GM19328 (cell line): ENCODE results near the gene CDYL2.
"Not testable (repeated sequence)": the region's sequence is repeated elsewhere in the genome, so short reads cannot be mapped to it uniquely, and the experiment has no call there.

Source experiments
- ATAC-seq: cut with Tn5 transposase; IDR thresholded peaks from one replicate; pipeline ENCODE4 v1.9.1; 2021; ENCODE audit warnings: mild to moderate bottlenecking, moderate library complexity; ENCODE audit not compliant: unreplicated experiment

The CDYL2 gene

DNA sequence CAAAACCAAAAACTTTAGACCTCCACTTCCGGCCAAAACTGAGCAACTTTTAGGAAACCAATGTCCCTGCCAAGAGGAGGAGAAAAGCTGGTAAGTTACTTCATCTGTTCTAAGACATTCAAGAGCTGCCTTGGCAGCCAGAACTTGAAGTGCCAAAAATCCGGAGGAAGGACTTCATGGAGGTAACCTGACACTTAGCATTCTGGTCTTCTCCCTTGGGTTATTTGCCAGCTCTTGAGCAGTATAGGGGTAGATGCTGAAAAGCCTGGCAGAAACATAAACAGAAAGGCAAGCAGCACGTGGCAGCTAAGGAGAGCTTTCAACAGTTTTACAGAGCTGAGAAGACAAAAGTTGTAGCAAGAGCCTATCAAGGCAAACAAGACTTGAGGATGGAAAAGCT, 53.2 kb downstream of the CDYL2 start:
- ATAC-seq: no peak

DNA sequence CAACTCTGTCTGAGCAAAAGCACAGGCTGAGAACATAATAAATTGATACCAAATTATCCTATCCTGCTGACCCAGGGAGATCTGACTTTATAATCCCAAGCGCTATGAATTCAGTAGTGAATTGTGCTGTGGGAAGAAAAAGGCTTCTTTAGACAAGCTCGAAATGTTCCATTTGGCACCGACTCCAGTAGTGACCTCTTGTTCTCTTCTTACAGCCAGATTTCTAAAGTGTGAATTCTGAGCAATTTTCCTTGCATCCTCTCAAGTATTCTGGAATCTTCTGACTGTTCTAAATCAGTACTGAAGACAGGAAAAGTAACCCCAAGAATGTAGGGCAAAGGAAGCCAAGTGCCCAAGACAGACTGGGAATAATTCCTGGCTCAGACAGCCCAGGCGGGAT, 58.2 kb downstream of the CDYL2 start:
- no peak for ATAC-seq

DNA sequence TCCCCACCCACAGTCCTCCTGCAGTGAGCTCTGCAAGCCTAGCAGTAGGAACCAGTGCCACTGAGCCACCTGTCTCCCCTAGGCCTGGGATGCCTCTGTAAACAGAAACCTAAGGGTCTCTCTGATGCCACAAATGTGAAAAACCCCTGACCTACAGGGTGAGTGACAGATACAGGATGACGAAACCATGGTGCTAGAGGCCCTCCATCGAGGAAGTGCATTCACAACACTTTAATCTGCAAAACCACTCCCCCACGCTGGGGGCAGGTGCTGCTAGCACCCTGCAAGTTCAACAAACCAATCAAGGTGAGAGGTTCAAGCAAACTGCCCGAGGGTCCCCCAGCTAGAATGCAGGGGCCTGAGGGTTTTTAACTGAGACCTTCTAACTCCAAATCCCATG, 59.5 kb downstream of the CDYL2 start:
- no peak for ATAC-seq

DNA sequence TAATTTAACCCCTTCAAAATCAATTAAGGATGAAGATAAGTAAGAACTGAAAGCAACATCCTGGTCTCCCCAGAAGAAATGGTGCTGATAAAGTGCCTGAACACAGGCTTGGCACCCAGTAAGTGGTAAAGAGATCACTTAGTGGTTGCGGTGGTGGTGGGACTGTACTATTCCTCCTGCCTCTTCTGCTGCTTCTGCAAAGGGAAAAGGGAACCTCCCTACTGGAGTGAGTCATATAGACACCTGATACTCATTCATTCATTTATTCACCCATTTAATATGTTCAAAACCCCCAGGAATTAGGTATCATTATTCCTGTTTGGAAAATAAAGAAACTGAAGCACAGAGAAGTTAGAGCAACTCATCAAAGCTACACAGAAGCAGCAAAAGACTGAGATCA, 60.6 kb downstream of the CDYL2 start:
- ATAC-seq: no peak

DNA sequence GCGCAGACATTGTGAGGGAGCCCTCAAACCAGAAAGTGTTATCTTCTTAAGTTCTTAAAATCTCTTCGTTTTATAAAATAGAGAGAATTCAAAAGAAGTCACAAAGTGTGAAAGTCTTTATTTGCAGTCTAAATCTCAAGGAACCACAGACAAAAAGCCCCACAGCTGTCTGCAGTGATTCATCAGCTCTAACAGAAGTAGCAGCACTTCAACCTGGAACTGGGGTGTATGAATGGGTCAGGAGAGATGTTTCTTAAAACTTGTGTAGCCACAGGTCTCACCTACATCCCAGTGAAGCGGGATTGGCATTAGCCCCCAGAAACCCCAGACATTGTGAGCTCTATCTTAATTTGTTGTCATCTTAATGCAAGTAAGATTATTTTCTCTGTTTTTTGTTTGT, 61.1 kb downstream of the CDYL2 start:
- no peak for ATAC-seq

DNA sequence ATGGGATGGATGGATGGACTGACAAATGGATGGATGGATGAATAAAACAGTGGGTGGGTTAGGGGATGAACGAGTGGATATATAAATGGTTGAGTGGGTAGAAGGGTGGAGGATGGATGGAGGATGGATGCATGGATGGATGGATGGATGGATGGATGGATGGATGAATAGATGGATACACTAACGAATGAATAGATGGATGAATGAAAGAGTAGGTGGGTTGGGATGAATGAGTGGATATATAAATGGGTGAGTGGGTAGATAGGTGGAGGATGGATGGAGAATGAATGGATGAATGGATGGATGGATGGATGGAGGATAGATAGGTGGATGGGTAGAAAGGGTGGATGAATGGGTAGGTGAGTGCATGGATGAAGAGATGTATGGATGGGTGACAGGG, 62.1 kb downstream of the CDYL2 start:
- no peak for ATAC-seq

DNA sequence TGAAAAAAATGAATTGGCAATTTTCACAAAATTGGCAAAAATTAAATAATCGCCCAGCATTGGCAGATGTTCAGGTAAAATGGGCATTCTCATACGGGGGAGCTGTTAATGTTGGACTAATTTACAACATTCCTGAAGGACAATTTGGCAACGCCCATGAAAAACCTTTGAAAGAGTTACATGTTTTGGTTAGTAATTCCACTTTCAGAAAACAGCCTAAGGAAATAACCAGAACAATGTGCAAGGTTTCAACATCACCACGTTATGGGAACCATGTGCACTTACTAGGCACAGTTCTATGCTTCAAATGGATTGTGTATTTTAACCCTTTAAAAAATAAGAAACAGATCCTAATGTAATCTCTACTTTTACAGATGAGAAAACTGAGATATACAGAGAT, 62.7 kb downstream of the CDYL2 start:
- ATAC-seq: no peak

DNA sequence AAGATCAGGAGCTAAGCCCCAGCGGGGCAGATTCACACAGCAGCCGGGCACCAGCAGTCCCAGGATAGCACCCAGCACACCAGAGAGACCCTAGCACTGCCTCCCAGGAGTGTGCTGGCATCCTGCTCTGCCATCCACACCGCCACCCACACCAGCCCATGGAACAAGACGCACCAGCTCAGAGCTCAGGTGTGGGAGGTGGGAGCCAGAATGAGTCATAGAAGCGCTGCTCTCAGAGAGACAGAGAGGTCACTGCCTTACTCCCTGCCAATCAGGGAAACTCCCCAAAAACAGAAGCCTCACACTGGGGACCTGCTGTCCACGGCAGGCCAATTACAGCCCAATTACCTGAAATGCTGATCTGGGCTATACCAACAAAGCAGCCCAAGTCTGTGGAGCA, 64.9 kb downstream of the CDYL2 start:
- ATAC-seq: no peak

DNA sequence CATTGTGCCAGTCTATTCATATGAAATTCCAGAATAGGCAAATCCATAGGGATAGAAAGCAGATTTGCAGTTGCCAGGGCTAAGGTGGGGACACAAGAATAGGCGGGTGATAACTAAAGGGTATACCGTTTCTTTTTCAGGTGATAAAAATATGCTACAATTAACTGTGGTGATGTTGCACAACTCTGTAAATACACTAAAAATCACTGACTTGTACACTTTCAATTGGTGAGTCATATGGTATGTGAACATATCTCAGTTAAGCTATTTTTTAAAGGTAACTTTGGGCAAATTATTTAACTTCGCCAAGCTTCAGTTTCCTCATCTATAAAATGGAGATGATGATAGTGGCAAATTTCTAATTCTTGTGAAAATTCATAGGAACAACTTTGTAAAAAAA, 65.9 kb downstream of the CDYL2 start:
- ATAC-seq: no peak

DNA sequence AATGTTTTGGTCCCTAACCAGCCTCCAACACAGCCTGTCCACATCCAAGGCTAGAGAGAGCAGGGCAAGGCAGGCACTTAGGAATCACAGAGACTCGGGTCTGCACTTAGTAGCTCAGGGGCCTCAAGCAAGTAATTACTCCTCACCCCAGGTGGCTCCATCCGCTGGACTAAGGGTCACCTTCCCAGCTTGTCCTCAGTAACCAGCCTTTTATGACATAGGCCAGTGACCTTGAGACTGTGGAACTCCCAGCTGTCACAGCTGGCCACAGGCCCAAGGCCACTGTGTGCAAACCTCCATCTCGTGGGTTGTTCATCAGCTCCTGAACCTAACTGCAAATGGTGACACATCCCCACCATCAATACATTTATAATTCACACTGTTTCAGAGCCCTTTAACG, 68.6 kb downstream of the CDYL2 start:
- ATAC-seq: no peak

DNA sequence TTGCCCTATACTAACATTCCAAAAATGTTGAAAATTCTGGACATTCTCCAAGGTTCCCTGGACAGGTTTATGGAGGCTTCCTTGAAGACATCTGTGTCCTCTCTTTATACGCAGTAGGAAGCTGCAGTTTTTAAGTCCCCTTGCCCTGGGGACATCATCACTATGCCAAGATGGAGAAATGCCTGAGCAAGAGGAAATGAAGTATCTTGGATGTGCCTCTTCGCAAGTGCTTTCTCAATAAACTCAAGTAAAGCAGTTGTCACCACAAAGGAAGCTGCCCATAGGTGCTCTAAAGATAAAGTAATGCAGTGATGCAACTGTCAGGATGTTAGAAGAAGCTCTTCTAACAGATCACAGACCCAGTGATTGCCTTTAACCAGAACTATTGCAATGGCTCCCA, 71.0 kb downstream of the CDYL2 start:
- ATAC-seq: no peak

DNA sequence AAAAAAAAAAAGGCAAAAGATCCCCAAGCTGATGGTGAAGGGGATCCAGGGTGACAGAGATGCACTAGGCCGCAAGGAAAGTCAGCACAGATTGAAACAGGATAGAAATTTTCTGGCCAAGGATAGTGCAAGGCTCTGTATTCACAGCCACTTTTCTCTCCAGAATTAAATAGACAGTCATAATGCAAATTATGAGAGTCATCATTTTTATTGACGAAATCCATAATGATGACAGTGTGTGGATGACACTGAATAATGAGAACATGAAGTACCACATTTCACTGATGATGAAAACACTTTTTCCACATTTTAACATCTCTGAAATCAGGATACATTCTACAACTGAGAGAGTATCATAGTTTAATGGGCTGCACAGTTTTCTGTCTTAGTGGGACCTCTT, 72.5 kb downstream of the CDYL2 start:
- ATAC-seq: no peak

DNA sequence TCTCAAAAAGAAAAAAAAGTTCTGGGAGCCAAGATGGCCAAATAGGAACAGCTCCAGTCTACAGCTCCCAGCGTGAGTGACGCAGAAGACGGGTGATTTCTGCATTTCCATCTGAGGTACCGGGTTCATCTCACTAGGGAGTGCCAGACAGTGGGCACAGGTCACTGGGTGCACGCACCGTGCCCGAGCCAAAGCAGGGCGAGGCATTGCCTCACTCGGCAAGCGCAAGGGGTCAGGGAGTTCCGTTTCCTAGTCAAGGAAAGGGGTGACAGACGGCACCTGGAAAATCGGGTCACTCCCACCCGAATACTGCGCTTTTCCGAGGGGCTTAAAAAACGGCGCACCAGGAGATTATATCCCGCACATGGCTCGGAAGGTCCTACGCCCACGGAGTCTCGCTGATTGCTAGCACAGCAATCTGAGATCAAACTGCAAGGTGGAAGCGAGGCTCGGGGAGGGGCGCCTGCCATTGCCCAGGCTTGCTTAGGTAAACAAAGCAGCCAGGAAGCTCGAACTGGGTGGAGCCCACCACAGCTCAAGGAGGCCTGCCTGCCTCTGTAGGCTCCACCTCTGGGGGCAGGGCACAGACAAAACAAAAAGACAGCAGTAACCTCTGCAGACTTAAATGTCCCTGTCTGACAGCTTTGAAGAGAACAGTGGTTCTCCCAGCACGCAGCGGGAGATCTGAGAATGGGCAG, 77.2 kb downstream of the CDYL2 start:
- ATAC-seq: not testable (repeated sequence)

DNA sequence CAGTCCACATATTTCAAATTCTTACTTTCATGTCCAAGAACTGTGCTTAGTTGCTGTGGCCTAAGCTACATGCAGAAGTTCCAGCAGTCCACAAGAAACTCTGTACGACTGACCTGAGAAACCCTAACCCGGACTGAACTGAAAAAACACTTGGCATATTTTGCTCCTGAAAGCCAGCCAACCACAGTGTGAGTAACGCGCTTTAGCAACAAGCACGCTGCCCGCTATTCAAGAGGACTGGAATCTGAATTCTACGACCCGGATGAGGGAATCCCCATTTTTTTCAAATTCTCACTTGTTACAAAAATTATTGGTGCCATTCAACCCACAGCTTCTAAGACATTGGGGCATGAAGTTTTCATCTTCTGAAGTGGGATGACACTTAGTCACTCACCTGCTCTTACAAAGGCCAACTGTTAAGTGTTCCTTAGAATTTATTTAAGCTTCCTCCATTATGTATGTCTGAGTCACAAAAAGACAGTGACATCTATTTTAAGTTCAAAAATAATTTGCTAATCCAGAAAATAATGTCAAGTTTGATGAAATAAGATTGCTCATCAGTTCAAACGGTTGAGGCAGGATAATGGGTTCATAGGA, 78.7 kb downstream of the CDYL2 start:
- no peak for ATAC-seq

DNA sequence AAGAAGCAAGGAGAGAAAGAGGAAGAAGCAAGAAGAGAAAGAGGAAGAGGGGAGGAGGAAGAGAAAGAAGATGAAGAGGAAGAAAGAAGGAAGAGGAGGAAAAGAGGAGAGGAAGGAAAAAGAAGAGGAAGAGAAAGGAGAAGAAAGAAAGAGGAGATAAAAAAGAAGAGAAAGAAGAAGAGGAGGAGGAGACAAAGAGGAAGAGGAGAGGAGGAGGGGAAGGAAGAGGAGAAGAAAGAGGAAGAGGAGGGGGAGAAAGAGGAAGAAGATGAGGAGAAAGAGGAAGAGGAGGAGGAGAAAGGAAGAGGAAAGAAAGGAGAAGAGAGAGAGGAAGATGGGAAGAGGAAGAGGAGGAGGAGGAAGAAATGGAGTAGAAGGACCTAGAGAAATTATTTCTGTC, 80.4 kb downstream of the CDYL2 start:
- no peak for ATAC-seq

DNA sequence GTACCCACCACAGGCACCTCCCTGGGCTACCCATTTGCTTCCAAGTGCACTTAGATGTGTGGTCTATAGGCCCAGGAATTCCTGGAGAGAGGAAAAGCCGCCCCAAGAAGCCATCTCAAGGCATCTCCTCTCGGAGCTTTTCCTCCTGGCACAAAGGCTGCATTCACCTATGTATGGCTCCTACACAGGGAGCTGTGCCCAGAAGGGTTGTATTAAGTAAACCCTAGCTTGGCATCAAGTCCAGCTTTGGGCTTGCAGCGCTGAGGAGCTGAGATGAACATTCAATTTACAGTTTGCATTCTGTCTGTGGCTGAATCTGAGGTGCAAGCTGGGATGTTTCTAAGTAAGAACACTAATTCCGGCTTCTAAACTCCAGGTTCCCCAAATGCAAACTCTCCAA, 81.3 kb downstream of the CDYL2 start:
- no peak for ATAC-seq

DNA sequence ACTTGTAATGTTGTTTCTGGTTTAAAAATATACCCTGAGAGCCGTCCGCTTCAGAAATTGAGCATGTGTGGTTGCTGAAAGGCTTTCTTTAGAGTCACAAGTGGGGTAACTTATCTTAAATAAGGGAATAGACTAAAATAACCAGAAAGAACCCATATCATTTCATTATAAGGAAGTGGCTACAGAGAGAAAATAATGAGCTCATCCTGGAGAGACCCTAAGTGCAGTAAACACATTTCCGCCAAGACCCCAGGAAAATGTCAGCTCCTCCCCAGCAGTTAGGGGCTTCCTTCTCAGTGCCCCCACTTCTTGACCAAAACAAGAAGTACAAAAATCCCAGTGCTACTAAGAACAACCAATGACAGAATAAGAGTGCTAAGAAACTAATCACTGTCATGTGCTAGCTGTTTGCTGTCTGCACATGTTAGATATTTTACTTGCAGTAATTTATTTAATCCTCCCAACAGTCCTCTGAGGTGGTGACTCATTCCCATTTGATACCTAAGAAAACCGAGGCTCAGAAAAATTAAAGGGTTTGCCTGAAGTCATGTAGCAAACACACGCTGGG, 83.5 kb downstream of the CDYL2 start:
- ATAC-seq: no peak

DNA sequence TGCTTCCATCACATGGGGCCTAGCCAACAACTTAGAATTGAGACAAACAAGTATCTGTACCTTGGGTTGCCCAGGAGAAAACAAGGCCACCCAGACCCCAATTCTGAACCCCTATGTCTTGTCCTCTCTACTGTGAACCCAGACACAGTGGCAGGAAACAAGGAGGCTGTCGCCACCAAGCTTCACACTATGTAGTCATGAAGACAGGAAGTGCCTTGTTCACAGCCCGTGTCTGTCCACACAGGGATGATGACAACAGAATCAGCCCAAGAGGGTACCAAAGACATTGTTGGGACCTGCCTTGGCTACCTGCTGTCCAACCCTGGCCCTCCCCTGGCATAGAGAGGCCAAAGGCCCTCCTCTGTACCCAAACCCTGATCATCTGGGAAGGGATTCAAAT, 84.8 kb downstream of the CDYL2 start:
- no peak for ATAC-seq

DNA sequence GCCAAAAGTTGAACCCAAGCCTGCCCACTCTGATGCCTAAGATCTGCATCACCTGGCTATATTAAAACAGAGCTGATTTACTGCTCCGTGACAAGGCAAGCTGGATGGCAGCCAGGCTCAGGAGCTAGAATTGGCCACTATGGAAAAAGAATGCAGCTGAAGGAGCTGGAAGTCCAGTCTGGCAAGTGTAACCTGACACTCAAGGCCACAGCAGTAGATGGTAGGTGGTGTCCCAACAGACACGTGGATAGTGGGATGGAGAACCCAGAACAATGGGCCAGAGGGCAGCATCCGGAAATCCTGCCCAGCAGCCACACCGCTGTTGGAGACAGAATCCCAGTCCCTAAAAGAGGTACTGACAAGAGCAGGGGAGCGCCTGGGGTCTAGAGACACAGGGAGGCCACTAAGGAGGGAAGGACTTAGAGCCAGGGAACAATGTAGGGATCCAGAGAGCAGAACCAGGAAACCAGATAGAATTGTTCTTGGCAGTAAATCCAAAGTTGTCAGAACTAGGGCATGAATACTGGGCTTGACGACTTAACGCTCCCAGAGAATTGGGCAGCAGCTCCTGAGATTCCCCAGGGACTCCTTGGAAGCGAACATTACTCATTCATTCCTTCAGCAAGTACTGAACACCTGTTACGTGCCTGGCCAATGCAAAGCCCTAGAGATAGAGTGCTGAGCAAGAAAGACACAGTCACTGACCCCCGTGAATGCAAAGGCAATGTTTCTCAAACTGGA, 85.7 kb downstream of the CDYL2 start:
- ATAC-seq: no peak

DNA sequence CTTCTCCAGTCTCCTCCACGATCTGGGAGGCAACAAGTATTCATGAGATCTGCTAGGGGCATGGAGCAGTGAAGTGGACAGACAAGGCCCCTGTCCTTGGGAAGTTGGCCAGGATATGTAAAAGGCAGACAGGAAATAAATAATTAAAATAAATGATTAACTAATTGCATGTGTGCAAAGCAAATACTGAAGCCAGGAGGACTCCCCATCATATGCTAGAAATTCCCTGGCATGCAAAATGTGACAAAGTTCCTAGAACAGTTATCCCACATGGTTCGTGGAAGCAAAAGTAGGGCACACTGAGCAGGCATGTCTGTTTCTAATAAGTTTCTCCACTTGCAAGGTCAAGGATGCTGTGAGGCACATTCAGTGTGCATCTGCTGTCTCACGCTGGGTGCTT, 86.8 kb downstream of the CDYL2 start:
- ATAC-seq: no peak

DNA sequence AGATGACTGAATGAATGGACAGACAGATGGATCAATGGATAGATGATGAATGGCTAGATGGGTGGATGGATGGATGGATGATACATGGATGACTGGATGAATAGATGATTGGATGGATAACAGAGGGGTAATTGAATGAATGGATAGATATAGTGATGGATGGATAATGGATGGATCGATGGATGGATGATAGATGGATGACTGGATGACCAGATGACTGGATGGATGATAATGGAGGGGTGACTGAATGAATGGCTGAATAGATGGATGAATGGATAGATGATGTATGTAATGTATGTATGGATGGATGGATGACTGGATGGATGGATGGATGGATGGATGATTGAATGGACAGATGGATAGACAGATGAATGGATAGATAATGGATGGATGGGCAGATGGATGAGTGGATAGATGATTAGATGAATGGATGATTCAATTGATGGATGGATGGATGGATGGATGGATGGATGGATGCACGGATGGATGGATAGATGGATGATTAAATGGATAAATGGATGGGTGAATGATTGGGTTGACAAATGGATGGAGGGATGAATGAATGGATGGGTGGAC, 87.7 kb downstream of the CDYL2 start:
- ATAC-seq: no peak

DNA sequence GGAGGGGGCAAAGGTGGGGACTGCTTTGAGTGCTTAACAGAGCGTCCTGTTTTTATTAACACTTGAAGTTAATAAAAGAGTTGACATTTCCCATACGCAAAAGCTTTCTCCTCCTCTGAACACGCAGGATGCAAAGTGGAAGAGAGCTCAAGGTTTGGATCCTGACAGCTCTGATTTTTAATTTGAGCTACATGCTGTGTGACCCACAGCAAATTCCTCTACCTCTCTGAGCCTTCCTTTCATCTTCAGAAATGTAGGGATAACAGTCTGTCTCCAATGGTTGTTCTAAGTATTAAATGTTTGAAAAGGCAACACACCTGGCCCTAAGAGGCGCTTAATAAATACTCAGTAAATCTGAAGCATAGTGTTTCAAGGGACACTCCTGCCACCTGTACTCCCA, 93.0 kb downstream of the CDYL2 start:
- ATAC-seq: no peak
